A549 (cell line): ENCODE results near the gene PITPNM1.

Experiments used
- CHD2 ChIP-seq: fragments of 150-350 bp; IDR thresholded peaks from 2 replicates; pipeline ENCODE4 v1.6.1; 2014; ENCODE audit warnings: low read length; ENCODE audit not compliant: partially characterized antibody
- KDM1A ChIP-seq: fragments of 200-600 bp; sonication (generic); IDR thresholded peaks from 2 replicates; pipeline ENCODE4 v1.6.1; 2016; ENCODE audit warnings: low read depth, mild to moderate bottlenecking
- RCOR1 ChIP-seq: fragments of 150-350 bp; IDR thresholded peaks from 2 replicates; pipeline ENCODE4 v1.6.1; 2014; ENCODE audit warnings: antibody characterized with exemption, low read length, low read depth
- TF ChIP-seq, protein P1 (sequence below): fragments of >200 bp; sonication (Bioruptor Twin); formaldehyde crosslinking; IDR thresholded peaks from 3 replicates; pipeline ENCODE4 v1.5.1; 2016
- TF ChIP-seq, protein P2 (sequence below): fragments of 200-600 bp; sonication (generic); IDR thresholded peaks from 2 replicates; pipeline ENCODE4 v1.6.1; 2016; ENCODE audit warnings: antibody characterized with exemption, mild to moderate bottlenecking, moderate library complexity
- TF ChIP-seq, protein P3 (sequence below): IDR thresholded peaks from 2 replicates; pipeline ENCODE4 v1.6.1; 2012
- TF ChIP-seq, protein P4 (sequence below): fragments of 250-450 bp; sonication (Bioruptor Pico); IDR thresholded peaks from 2 replicates; pipeline ENCODE4 v1.5.0; 2021; ENCODE audit warnings: mild to moderate bottlenecking, moderate library complexity, borderline replicate concordance

DNA sequence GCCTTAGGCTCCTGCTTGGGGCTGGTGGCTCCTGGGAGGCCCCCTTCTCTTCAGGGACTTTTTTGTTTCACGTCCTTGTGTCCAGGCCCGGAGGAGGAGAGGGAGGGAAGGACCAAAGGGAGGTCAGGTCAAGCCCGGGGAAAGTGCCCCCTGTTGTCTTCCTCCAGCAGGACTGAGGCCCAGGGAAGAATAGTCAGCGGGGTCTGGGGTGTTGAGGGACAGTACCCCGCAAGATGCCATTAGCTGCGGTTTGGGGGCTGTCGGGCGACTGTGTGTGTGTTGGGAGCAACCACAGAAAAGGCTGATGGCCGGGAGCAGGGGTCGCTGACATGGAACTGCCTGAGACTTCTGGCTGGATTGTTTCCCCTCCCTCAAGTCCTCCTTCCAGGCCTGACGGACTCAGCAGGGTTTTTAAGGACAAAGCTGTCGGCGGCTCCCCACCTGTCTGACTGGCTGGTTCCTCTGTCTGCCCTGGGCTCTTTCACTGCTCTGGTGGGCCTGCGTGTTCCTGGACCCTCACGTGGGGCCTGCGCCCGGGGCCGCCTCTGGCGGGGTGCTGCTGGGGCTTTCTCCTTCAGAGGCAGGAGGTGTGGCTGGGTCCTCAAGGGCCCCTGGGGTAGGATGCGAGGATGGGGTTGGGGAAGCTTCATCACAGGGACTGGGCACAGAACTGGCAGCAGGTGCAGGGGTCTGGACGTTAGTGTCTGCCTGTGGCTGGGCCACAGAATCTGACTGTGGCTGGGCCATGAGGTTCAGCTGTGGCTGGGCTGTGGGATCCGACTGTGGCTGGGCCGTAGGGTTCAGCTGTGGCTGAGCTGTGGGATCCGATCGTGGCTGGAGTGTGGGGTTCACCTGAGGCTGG is 54.1 kb downstream of the PITPNM1 start:
- no peak for TF ChIP-seq CHD2
- TF ChIP-seq, protein P1, sequence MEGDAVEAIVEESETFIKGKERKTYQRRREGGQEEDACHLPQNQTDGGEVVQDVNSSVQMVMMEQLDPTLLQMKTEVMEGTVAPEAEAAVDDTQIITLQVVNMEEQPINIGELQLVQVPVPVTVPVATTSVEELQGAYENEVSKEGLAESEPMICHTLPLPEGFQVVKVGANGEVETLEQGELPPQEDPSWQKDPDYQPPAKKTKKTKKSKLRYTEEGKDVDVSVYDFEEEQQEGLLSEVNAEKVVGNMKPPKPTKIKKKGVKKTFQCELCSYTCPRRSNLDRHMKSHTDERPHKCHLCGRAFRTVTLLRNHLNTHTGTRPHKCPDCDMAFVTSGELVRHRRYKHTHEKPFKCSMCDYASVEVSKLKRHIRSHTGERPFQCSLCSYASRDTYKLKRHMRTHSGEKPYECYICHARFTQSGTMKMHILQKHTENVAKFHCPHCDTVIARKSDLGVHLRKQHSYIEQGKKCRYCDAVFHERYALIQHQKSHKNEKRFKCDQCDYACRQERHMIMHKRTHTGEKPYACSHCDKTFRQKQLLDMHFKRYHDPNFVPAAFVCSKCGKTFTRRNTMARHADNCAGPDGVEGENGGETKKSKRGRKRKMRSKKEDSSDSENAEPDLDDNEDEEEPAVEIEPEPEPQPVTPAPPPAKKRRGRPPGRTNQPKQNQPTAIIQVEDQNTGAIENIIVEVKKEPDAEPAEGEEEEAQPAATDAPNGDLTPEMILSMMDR: no peak
- TF ChIP-seq, protein P2, sequence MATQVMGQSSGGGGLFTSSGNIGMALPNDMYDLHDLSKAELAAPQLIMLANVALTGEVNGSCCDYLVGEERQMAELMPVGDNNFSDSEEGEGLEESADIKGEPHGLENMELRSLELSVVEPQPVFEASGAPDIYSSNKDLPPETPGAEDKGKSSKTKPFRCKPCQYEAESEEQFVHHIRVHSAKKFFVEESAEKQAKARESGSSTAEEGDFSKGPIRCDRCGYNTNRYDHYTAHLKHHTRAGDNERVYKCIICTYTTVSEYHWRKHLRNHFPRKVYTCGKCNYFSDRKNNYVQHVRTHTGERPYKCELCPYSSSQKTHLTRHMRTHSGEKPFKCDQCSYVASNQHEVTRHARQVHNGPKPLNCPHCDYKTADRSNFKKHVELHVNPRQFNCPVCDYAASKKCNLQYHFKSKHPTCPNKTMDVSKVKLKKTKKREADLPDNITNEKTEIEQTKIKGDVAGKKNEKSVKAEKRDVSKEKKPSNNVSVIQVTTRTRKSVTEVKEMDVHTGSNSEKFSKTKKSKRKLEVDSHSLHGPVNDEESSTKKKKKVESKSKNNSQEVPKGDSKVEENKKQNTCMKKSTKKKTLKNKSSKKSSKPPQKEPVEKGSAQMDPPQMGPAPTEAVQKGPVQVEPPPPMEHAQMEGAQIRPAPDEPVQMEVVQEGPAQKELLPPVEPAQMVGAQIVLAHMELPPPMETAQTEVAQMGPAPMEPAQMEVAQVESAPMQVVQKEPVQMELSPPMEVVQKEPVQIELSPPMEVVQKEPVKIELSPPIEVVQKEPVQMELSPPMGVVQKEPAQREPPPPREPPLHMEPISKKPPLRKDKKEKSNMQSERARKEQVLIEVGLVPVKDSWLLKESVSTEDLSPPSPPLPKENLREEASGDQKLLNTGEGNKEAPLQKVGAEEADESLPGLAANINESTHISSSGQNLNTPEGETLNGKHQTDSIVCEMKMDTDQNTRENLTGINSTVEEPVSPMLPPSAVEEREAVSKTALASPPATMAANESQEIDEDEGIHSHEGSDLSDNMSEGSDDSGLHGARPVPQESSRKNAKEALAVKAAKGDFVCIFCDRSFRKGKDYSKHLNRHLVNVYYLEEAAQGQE: no peak
- TF ChIP-seq, protein P3, sequence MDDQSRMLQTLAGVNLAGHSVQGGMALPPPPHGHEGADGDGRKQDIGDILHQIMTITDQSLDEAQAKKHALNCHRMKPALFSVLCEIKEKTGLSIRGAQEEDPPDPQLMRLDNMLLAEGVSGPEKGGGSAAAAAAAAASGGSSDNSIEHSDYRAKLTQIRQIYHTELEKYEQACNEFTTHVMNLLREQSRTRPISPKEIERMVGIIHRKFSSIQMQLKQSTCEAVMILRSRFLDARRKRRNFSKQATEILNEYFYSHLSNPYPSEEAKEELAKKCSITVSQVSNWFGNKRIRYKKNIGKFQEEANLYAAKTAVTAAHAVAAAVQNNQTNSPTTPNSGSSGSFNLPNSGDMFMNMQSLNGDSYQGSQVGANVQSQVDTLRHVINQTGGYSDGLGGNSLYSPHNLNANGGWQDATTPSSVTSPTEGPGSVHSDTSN: no peak
- no peak for TF ChIP-seq KDM1A
- TF ChIP-seq, protein P4, sequence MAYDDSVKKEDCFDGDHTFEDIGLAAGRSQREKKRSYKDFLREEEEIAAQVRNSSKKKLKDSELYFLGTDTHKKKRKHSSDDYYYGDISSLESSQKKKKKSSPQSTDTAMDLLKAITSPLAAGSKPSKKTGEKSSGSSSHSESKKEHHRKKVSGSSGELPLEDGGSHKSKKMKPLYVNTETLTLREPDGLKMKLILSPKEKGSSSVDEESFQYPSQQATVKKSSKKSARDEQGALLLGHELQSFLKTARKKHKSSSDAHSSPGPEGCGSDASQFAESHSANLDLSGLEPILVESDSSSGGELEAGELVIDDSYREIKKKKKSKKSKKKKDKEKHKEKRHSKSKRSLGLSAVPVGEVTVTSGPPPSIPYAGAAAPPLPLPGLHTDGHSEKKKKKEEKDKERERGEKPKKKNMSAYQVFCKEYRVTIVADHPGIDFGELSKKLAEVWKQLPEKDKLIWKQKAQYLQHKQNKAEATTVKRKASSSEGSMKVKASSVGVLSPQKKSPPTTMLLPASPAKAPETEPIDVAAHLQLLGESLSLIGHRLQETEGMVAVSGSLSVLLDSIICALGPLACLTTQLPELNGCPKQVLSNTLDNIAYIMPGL (CRISPR knock-in tag): no peak
- no peak for TF ChIP-seq RCOR1
